Ishikawa (cell line): ENCODE measurements around the gene WDHD1.

Source experiments
- CEBPB ChIP-seq: IDR thresholded peaks from 2 replicates; pipeline ENCODE4 v1.6.1; 2012
- EP300 ChIP-seq: IDR thresholded peaks from 2 replicates; pipeline ENCODE4 v1.6.1; 2012; ENCODE audit warnings: borderline replicate concordance
- FOXM1 ChIP-seq: IDR thresholded peaks from 2 replicates; pipeline ENCODE4 v1.6.1; 2012; ENCODE audit warnings: low read depth, borderline replicate concordance
- NFIC ChIP-seq: IDR thresholded peaks from 2 replicates; pipeline ENCODE4 v1.6.1; 2012
- RAD21 ChIP-seq: IDR thresholded peaks from 2 replicates; pipeline ENCODE4 v1.6.1; 2012; ENCODE audit warnings: low read depth
- TAF1 ChIP-seq: IDR thresholded peaks from 2 replicates; pipeline ENCODE4 v1.6.1; 2012; ENCODE audit warnings: low read depth, mild to moderate bottlenecking
- YY1 ChIP-seq: IDR thresholded peaks from 2 replicates; pipeline ENCODE4 v1.6.1; 2012; ENCODE audit warnings: low read depth
- ZBTB7A ChIP-seq: IDR thresholded peaks from 2 replicates; pipeline ENCODE4 v1.6.1; 2012; ENCODE audit warnings: low read depth
- TF ChIP-seq, protein P1 (sequence below): IDR thresholded peaks from 2 replicates; pipeline ENCODE4 v1.6.1; 2012
- TF ChIP-seq, protein P2 (sequence below): IDR thresholded peaks from 2 replicates; pipeline ENCODE4 v1.6.1; 2012; ENCODE audit warnings: low read depth, mild to moderate bottlenecking

DNA sequence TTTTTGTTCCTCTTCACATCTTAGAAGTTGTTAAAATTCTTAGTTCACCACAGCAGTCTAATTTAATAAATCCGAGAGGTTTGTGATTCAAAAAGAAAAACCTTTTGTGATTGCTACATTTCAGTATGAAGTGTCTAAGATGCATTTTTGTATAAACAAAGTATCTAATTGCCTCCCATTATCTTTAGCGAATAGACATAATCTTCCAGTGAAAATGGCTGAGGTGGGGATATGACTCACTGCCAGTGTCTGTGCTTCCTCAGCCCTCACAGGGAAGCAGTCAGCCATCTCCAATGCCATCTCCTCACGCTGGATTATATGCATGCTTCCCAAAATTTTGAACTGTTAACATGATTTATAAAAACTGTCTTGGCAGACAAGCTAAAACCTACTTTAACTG, 131.9 kb downstream of the WDHD1 start:
- TF ChIP-seq FOXM1 (no peak), RAD21 (no peak), CEBPB (no peak), YY1 (no peak), EP300 (no peak), ZBTB7A (no peak), TAF1 (no peak), NFIC (no peak)
- TF ChIP-seq, protein P1, sequence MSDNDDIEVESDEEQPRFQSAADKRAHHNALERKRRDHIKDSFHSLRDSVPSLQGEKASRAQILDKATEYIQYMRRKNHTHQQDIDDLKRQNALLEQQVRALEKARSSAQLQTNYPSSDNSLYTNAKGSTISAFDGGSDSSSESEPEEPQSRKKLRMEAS, result no peak
- TF ChIP-seq, protein P2, sequence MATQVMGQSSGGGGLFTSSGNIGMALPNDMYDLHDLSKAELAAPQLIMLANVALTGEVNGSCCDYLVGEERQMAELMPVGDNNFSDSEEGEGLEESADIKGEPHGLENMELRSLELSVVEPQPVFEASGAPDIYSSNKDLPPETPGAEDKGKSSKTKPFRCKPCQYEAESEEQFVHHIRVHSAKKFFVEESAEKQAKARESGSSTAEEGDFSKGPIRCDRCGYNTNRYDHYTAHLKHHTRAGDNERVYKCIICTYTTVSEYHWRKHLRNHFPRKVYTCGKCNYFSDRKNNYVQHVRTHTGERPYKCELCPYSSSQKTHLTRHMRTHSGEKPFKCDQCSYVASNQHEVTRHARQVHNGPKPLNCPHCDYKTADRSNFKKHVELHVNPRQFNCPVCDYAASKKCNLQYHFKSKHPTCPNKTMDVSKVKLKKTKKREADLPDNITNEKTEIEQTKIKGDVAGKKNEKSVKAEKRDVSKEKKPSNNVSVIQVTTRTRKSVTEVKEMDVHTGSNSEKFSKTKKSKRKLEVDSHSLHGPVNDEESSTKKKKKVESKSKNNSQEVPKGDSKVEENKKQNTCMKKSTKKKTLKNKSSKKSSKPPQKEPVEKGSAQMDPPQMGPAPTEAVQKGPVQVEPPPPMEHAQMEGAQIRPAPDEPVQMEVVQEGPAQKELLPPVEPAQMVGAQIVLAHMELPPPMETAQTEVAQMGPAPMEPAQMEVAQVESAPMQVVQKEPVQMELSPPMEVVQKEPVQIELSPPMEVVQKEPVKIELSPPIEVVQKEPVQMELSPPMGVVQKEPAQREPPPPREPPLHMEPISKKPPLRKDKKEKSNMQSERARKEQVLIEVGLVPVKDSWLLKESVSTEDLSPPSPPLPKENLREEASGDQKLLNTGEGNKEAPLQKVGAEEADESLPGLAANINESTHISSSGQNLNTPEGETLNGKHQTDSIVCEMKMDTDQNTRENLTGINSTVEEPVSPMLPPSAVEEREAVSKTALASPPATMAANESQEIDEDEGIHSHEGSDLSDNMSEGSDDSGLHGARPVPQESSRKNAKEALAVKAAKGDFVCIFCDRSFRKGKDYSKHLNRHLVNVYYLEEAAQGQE, result no peak
